DMS153 treated with DMSO at 0.1 percent for 48 hours (cell line): Measurements from ENCODE around the gene CCDC57.

Experiments
- DNase-seq: peaks from one replicate; lab custom pipeline; 2025; ENCODE audit not compliant: unreplicated experiment; lab: John Stamatoyannopoulos, UW

Gene CCDC57

DNA sequence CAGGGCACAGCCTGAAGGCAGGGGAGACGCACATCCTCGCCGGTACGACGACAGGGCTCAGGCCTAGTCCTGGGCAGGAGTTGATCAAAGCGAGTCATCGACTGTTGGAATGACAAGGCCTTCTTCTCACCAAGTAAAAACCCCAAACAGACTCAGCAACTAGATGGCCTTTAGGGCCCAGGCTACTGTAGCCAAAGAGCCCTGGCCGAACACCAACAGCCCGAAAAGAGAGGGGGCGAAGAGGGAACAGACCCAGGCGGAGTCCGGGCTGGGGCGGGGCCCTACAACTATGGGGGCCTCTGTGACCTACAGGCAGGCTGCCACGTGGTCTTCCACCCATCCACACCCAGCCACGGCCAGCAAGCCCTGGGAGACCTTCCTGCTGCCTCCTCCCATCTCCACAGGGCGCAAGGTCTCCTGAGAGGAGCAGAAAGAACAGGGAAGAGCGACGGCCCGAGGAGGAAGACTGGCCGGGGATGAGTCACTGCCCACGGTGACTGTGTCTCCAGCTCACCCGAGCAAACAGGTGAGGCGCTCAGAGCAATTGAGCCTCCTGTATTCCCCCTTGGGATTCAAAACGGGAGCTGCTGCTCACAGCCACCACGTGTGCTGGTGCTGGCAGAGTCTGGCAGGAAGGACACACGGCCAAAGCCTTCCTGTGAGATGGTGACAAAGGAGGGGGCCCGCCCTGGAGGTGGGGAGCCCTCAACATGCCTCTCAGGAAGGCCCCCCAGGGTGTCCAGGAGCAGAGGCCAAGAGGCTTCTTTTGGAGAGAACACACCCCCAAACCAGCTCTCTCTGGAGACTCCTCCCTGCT, 33.9 kb upstream of the CCDC57 start:
- no peak for DNase-seq

DNA sequence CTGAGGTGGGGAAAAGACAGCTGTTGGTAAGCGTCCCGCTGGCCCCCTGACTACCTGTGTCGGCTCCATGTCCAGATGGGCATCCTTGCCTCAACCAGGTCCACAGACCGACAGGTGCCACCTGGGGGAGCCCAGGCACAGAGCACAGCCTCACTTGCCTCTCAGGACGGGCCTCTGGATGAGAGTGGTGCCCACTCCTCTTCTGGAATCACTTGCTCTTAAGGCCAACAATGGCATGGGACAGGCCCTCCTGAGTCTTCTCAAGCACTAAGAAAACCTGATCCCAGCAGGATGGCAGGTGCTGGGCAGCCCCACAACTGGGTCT, 33.4 kb upstream of the CCDC57 start:
- no peak for DNase-seq

DNA sequence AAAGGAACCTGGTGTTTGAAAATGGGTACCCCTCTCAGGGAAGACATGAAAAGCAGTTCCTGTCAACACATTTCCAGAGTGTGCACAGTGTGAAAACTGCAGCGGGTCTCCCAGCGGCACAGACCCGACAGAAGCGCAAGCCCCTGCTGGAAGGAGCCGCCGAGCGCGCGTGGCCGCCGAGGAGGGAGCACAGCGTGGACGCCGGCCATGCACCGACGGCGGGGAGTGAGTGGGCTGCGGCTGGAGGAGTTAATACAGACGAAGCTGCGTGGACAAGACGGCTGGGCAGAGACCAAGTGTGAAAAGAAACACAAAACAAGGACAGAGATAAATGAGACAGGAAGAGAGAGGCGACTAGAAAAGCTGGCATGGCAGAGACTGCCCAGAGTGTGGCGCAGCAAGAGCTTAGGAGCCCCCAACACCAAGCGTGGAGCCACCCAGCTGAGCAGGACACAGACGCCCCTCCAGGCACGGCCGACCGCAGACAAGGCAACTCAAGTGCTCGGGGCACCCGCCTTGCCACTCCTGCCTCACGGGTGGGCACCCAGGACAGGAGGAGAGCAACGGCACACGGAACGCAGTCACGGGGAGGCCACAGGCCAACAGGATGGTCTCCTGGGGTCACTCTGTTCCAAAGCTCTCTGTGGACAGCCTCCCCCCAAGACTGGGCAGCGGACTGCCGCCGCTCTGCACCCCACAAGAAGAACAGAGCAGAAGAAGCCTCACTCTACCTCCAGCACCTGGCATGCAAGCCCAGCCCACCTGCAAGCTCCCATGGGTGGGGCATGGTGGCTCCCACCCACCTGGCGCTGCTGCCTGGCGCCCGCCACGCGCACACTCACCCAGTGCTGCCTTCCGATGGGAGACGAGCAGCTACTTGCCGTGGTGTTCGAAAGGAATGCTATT, 32.7 kb upstream of the CCDC57 start:
- DNase-seq = no peak

DNA sequence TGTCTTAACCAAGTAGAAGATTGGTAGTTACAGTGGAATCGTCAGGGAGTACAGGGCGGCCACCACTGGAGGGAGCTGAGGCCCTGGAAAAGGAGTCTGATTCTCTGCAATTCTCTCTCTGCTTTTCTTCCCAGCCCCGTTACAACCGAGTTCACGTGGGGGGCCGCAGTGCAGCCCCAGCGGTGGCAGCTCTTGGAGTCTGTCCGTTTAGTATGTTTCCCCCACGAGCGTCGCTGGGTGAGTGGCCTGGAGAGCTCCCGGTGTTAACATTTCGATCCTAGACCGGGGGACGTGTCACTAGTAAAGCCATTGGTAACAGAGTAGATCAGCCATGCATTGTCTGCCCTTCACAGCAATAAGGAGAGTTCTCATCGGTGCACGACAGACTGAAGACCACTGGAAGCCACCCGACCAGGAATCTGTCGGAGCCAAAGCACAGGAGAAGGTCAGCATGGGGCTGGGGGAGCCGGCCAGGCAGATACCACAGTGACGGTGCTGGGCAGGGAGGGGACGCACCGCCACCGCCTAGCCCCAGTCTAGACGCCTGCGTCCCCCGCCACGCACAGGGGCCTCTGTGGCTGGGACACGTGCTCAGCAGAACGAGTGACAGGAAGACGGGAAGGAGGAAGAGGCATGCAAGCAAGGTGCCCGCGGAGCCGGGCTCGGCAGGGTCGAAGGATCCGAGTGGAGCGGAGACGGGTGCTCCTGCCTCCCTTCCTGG, 31.9 kb upstream of the CCDC57 start:
- DNase-seq = no peak

DNA sequence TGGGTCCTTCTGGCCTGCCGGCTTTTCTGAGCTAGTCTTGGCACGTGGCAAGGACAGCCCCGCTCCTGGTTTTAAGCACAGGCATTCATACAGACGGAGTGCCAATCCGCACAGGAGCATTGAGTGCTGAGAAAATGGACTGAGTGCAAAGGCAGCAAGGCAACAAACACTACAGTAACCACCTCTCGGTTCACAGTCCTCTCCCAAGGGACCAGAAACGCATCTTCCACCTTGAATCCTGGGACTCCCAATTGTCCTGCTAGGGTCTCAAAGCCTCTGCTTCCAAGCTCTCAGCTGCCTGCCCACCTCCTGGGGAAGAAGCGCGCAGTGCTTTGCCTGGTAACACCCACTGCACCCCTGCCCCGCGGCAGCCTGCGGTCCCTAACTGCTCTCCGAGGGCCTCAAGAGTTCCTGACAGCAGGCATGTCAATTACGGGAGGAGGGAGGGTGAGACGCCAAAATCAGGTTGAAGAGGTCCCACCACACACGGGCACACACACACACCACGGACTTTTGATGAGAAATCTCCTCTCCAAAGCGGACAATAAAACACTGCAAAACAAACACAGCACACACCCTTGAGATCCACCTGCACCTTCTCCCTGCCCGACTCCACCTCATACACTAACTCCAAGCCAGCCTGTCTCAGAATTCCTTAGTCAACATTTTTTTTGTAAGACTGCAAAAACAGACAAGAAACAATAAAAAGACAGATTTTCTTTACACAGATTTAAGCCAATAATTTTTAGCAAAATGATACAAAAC, 31.2 kb upstream of the CCDC57 start:
- no peak for DNase-seq

DNA sequence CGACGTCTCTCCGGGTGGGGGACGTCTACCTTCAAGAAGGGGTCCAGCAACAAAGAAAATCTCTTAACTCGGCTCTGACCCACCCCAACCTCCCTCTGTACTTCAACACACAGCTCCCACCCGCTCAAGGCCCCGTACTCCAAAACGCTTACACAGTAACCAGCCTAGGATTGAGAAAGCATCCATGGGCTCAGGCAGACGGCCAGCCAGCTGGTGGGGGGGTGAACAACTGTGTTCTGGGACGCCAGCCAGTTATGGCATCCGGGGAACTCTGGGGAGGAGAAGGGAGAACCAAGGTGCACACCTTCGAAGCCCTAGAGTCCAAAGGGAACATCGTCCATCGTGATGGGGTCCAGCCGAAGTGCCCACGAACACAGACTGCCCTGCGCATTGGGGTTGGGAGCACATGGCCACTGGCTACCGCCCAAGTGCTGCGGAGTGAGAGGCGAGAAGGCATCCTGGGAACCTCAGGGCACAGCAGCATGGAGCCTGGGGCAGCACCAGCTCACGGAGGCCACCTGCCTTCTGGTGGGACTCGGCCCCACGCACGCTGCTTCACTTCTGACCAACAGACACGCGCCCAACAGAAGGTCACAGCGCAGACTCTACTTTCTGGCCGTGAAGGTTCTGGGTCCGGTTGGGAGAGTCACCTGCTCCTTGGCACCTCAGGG, 30.5 kb upstream of the CCDC57 start:
- no peak for DNase-seq

DNA sequence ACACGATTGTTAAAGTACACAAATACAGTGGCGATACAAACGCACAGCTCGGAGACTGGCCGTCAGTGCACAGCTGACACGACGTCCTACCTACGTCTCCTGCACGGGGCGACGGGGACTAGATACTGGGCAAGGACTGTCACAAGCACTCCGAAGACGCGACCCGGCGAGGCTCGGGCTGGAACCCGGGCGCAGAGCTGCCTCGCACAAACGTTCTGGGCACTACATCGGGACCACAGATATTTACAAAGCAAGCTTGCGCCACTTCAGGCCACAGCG, 30.0 kb upstream of the CCDC57 start:
- no peak for DNase-seq

DNA sequence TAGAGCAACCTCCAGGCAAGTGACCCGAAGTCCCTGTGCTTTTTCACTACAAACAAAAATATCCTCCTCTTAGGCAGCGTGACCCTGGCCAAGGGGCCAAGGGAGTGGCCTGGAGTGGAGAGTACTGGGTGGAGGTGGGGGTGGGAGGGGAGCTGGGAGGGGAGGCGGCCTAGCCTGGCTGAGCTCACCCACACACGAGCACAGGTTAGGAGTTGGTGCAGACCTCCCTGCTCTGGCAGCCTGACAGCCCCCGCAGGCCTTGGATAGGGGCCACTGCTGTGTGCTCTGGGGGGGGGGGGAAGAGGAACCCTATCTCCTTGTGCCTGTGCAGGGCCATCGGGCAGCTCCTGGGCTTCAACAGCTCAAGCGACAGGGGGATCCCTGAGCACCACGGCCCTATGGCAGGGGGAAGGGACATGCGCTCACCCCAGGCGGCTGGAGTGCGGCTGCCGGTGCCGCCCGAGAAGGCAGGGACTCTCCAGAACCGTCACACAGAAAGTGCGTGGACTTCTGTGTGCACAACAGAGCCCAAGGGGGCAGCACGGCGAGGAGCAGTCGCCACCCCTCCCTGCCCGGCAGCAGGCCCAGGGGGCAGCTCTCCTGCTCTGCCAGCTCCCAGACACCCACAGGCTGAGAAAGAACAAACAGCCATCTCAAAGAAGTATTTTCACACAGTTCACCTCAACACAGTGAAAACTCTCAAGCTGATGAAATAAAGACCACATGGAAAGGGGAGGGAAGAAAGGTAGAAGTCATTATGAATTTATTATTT, 29.5 kb upstream of the CCDC57 start:
- no peak for DNase-seq

DNA sequence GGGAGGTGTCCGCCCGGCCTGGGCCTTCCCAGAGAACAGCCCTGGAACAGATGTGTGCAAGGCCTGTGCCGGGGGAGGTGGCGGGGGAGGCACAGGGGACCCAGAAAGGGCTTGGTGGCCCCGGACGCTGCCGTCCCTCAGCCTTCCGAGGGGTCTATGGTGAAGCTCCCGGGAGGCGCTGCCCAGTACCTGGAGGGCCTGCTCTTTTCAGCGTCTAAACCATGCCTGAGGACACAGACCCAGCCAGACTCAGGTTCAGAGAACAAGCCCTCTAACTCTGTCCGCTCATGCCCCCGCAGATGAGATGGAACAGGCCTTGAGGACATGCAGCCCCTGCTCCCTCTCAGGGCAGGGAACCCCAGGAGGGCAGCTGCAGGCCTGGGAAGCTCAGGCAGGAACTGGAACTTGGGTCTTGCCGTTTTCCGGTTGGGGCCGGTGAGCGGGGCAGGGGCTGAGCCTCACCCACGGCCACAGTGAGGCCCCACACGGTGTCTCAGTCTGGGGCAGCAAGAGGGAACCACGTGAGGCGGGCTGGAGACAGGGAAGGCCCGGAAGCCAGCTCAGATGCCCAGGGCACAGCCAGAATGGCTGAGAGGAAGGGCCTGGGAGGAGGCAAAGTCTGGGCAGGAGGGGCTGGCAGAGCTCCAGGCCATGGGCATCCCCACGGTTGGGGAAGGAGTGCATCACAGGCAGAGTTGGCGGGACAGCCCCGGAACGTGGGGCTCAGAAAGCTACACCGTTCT, 28.7 kb upstream of the CCDC57 start:
- no peak for DNase-seq

DNA sequence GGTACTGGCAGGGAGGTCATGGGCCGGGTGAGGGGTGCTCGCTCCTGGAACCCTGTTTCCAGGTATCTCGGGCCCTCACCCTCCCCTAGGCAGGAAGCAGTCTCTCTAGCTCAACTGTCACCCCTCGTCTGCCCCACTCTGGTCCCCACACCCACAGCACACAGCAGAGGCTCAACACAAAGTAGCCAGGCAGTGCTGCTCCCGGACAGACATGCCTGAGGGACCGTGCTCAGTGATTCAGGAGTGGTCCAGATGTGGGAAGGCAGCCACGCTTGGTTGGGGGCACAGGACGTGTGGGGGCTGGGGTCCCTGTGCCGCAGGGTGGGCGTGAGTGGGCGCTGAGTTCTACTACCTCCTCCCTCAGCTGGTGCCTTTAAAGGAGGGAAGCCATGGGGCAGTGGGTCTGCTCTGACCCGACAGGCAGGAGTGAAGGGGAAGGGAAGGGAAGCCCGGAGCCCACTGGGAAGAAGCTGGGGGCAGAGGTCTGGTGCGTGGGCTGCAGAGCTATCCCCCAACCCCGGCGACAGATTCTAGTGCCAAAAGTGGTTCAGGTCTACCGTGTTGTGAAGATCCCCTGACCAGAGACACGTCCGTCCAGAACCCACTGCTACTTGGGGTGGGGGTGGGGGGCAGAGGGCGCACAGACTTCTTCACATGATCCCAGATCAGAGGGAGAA, 28.0 kb upstream of the CCDC57 start:
- no peak for DNase-seq

DNA sequence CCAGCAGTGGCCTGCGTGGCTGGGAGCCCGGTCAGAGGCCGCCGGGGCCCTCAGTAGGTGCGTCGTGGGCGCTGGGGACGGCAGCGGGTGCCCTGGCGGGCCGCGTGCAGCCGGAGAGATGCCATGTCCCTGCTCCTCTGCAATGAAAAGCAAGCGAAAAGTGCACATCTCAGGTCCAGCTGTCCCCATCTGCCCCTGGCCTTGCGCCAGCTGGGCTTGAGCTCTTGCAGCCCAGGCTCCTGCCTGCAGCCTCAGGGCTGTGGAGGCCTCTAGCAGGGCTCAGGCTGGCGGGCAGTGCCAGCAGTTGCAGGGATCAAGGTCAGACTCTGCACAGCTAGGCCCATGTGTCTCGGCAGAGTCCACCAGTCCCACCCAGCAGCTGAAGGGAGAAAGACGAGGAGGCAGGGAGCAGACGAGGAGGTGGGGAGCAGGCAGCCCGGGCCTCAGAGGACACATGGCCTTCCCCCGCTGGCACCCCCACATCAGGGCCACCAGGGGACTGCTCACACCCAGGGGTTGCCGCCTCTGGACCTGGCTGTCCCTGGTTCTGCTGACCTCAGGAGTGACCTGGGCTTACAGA, 27.4 kb upstream of the CCDC57 start:
- DNase-seq = no peak

DNA sequence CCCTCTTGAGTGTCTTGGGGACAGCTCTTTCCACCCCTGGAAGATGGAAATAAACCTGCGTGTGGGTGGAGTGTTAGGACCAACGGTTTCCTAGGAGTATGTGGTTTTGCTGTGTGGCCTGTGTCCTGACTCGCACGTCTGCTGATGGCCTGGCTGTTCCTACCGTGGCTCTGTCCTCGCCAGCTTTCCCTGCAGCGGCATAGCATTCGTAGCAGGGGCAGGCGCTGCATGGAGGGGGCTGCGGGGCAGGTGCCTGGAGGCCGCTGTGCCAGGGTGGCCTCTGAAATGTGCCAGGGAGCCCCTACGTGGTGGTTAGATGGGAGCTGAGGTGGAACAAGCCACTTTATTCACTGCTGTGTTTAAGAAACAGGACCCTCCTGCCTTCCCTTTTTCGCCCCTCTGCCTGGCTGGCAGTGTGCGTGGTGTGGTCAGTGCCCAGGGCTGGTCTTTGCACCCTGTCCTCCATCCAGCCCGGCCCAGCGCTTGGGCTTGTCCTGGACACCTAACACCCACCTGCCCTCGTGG, 26.8 kb upstream of the CCDC57 start:
- no peak for DNase-seq

DNA sequence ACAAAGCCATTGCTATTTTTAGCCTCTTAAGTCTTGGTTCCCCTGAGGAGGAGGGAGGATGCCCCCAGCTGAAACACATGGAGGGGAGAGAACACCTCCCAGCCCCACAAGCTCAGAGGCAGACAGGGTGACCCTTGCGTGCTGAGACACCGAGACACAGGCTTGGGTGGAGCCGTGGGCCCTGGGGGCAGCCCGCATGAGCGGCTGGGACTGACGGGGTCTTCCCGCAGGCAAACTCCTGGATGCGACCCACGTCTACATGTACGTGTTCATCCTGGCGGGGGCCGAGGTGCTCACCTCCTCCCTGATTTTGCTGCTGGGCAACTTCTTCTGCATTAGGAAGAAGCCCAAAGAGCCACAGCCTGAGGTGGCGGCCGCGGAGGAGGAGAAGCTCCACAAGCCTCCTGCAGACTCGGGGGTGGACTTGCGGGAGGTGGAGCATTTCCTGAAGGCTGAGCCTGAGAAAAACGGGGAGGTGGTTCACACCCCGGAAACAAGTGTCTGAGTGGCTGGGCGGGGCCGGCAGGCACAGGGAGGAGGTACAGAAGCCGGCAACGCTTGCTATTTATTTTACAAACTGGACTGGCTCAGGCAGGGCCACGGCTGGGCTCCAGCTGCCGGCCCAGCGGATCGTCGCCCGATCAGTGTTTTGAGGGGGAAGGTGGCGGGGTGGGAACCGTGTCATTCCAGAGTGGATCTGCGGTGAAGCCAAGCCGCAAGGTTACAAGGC, 26.0 kb upstream of the CCDC57 start:
- peak; percentile 80 for DNase-seq

DNA sequence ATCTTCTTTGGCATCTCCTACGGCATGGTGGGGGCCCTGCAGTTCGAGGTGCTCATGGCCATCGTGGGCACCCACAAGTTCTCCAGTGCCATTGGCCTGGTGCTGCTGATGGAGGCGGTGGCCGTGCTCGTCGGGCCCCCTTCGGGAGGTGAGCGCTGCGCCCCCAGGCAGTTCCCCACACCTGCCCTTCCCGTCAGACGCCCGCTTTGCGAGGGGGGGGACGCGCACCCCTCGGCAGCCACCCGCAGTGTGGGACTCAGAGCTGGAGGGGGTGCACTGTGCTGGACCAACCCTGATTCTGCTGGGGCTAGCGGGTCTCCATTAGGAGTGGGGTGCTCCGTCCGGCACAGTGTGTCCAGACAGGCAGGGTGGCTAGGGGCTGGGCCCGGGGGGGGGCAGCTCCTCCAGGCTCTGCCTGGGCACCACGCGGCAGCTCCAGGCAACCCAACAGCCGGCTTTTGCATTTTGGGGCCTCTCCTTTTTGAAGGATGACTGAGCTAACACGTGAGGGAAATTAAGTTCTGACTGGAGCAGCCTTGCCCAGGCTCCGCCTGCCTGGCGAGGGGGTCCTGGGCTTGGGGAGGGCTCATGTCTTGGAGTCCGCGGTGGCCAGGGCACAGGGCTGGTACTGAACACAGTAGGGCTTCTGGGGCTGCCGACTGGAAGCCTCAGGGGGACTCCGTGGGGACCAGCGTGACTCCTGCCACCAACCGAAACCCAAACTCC, 25.3 kb upstream of the CCDC57 start:
- DNase-seq = no peak

DNA sequence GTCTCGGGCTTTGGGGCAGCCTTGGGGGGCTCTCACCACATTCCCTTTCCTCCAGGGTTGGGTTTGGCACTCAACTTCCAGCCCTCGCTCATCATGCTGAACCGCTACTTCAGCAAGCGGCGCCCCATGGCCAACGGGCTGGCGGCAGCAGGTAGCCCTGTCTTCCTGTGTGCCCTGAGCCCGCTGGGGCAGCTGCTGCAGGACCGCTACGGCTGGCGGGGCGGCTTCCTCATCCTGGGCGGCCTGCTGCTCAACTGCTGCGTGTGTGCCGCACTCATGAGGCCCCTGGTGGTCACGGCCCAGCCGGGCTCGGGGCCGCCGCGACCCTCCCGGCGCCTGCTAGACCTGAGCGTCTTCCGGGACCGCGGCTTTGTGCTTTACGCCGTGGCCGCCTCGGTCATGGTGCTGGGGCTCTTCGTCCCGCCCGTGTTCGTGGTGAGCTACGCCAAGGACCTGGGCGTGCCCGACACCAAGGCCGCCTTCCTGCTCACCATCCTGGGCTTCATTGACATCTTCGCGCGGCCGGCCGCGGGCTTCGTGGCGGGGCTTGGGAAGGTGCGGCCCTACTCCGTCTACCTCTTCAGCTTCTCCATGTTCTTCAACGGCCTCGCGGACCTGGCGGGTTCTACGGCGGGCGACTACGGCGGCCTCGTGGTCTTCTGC, 24.6 kb upstream of the CCDC57 start:
- no peak for DNase-seq
